Dendritic cell treated with granulocyte-macrophage colony-stimulating factor and Interleukin-4, amounts not matched to agents 40 ng/mL and 50 ng/mL, for 4 days (primary cell): ENCODE measurements around the gene SYT6.

Experiments
- H3K27ac Mint-ChIP-seq: one replicate; pipeline ENCODE4 v1.8.0; 2022; ENCODE audit warnings: mild to moderate bottlenecking, mixed read lengths
- H3K27me3 Mint-ChIP-seq: one replicate; pipeline ENCODE4 v1.8.0; 2022; ENCODE audit warnings: mild to moderate bottlenecking, mixed read lengths
- H3K36me3 Mint-ChIP-seq: one replicate; pipeline ENCODE4 v1.8.0; 2022; ENCODE audit warnings: low read depth, mixed read lengths
- H3K4me1 Mint-ChIP-seq: one replicate; pipeline ENCODE4 v1.8.0; 2022; ENCODE audit warnings: low read depth, mixed read lengths
- H3K4me3 Mint-ChIP-seq: one replicate; pipeline ENCODE4 v1.8.0; 2022; ENCODE audit warnings: mild to moderate bottlenecking, moderate library complexity, mixed read lengths
- H3K9me3 Mint-ChIP-seq: one replicate; pipeline ENCODE4 v1.8.0; 2022; ENCODE audit warnings: mixed read lengths
- intact Hi-C: fragments of 100-400 bp; cut with micrococcal nuclease; formaldehyde crosslinking; loops from one replicate; pipeline ENCODE4 v1.15.0; 2022

Gene SYT6

GRCh38 chr1:114145504-114146151 is 8.0 kb downstream of the SYT6 start:
- Mint-ChIP-seq H3K4me1 (peaks cover 20% of the 10 kb centered on the region), H3K27ac (no peak overlapping the region), H3K4me3 (no peak overlapping the region), H3K36me3 (no peaks in the 10 kb centered on the region), H3K27me3 (peaks cover 11% of the 10 kb centered on the region), H3K9me3 (no peaks in the 10 kb centered on the region)
- intact Hi-C loops, result no loop called here

DNA sequence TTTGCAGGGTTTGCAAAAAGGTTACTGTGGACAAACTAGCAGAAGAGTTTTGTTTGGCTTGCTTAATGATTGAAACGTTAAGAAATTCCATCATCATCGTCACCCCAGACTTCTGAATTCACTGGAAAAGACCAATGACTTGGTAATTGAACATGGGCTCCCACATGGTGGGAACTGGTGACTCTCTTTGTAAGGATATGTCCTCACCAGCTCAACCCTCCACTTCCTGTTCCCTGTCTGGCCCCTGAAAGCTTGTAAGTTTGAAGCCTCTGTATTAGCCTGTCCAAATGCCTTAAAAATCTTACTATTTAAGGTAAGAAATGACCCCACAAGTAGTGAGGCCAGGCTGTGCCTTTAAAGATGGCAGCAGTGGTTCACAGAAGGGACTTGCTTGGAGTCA is 9.7 kb downstream of the SYT6 start:
- Mint-ChIP-seq H3K27me3 (peaks cover 9% of the 10 kb centered on the region), H3K4me1 (peaks cover 4% of the 10 kb centered on the region), H3K27ac (no peak overlapping the region), H3K36me3 (no peaks in the 10 kb centered on the region), H3K9me3 (no peaks in the 10 kb centered on the region), H3K4me3 (no peak overlapping the region)
- intact Hi-C loops, result no loop called here

DNA sequence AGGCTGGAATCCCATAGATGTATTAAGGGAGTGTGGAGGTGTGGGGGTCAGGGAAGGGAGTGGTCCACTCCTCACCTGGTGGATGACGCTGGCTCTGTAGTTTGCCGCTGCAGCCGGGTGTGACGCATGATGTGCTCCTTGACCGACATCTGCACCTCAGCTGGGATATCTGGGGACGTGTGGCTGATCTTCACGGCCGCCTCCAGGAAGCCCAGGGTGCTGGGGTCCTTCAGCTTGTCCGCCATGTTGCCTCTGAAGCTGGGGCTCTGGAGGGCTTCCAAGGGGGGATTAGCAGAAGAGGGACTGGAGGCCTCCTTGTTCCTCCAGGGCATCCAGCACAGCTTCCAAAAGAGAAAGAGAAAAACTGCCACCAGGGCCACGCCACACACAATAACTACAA is 14.1 kb downstream of the SYT6 start:
- H3K9me3 Mint-ChIP-seq, result no peaks in the 10 kb centered on the region
- no peaks in the 10 kb centered on the region for H3K36me3 Mint-ChIP-seq
- peaks cover 9% of the 10 kb centered on the region for H3K4me1 Mint-ChIP-seq
- H3K4me3 Mint-ChIP-seq, result no peak overlapping the region
- intact Hi-C loops, result no loop called here
- H3K27me3 Mint-ChIP-seq, result peaks cover 13% of the 10 kb centered on the region
- no peak overlapping the region for H3K27ac Mint-ChIP-seq

- intact Hi-C loops, result no loop called here
- Mint-ChIP-seq H3K36me3 (no peaks in the 10 kb centered on the region), H3K27me3 (peaks cover 13% of the 10 kb centered on the region), H3K4me3 (no peak overlapping the region), H3K4me1 (peaks cover 16% of the 10 kb centered on the region), H3K9me3 (no peaks in the 10 kb centered on the region), H3K27ac (no peak overlapping the region)
These were observed 16.2 kb downstream of the SYT6 start for GRCh38 chr1:114137497-114137896.

GRCh38 chr1:114135786-114136185 is 17.9 kb downstream of the SYT6 start:
- Mint-ChIP-seq H3K36me3 (no peaks in the 10 kb centered on the region), H3K27ac (no peak overlapping the region), H3K9me3 (no peaks in the 10 kb centered on the region), H3K4me3 (no peak overlapping the region), H3K27me3 (peaks cover 13% of the 10 kb centered on the region), H3K4me1 (peaks cover 33% of the 10 kb centered on the region)
- intact Hi-C loops, result no loop called here

DNA sequence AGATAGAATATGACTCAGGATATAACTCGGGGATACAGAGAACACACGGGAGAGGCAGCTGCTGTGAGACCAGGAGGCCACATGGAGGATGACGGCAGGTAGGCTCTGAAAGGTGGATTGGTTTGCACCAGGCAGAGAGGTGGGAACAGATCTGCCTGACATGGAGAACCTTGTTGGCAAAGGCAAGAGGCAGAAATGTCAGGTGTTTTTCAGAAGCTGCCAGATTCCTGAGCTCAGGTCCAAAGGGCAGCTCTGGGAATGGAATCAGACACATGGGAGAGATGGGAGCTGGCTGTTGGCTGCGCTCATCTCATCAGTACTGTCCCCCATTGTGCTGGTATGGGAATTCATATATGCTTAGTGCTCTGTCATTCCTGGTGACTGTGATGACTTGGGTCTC is 19.2 kb downstream of the SYT6 start:
- Mint-ChIP-seq H3K9me3 (no peaks in the 10 kb centered on the region), H3K4me3 (no peak overlapping the region), H3K4me1 (peaks cover 46% of the 10 kb centered on the region), H3K27me3 (peaks cover 13% of the 10 kb centered on the region), H3K36me3 (no peaks in the 10 kb centered on the region), H3K27ac (no peak overlapping the region)
- intact Hi-C loops, result no loop called here

DNA sequence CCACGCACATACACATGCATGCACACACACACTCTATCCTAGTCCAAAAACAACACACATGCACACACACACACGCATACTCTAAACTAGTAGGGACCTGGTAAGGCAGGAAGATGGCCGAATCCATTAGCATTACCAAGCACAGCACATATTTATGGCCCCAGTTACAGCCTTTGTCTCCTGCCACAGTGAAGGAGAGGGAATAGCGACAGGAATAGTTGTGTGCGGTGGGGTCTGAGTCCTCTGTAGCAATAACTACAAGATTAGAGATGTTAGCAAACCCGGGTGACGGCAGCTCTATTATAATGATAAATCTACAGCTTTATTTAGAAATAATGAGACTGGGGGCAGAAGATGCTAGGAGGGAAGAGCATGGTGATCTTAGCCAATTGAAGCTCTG is 20.5 kb downstream of the SYT6 start:
- Mint-ChIP-seq H3K36me3 (no peaks in the 10 kb centered on the region), H3K9me3 (no peaks in the 10 kb centered on the region)

DNA sequence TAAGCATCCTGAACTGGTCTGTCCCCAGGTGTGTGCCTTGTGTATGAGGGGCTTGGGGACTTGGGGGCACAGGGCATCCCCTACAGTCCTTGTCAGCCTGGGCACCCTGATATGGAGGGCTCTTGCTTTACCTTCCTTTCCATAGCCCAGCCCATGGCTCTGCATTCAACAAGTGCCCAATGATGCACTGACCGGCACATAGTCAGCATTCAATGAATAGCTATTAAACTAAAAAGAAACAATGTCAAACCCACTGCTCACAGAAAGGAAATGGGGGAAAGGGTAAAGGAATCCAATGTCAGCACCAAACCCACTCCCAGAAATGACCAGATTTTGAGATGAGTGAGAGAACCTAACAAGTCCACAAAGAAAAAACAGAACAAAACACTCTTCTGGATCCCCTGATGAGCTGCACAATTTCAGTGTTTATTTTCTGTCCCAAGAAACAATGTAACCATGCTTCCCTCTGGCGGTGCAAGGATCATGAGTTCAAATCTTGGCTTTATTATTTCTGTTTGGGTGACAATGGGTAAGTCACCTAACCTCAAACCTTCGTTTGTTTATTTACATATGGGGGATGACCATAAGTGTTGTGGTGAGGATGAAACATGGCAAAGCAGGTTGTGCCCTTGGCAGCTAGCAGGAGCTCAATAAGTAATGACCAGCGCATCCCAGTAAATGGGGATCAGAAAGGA is 22.0 kb downstream of the SYT6 start:
- intact Hi-C loops, result no loop called here
- Mint-ChIP-seq H3K4me3 (no peak overlapping the region), H3K27ac (peak overlapping the region; percentile 23)

More for the DNA sequence above, 20.5 kb downstream of the SYT6 start:
- H3K4me1 Mint-ChIP-seq, result peaks cover 59% of the 10 kb centered on the region
- intact Hi-C loops, result no loop called here
- H3K27ac Mint-ChIP-seq, result no peak overlapping the region
- H3K4me3 Mint-ChIP-seq, result no peak overlapping the region
- H3K27me3 Mint-ChIP-seq, result peaks cover 12% of the 10 kb centered on the region

GRCh38 chr1:114130846-114131525 is 22.7 kb downstream of the SYT6 start:
- intact Hi-C loops, result no loop called here
- peaks cover 9% of the 10 kb centered on the region for H3K27me3 Mint-ChIP-seq
- H3K4me1 Mint-ChIP-seq, result peaks cover 72% of the 10 kb centered on the region
- no peak overlapping the region for H3K4me3 Mint-ChIP-seq
- no peaks in the 10 kb centered on the region for H3K9me3 Mint-ChIP-seq
- H3K36me3 Mint-ChIP-seq, result no peaks in the 10 kb centered on the region
- H3K27ac Mint-ChIP-seq, result peak overlapping the region; percentile 19

More for the DNA sequence above, 22.0 kb downstream of the SYT6 start:
- H3K4me1 Mint-ChIP-seq, result peaks cover 70% of the 10 kb centered on the region
- no peaks in the 10 kb centered on the region for H3K36me3 Mint-ChIP-seq
- H3K9me3 Mint-ChIP-seq, result no peaks in the 10 kb centered on the region
- peaks cover 10% of the 10 kb centered on the region for H3K27me3 Mint-ChIP-seq

- no peak overlapping the region for H3K27ac Mint-ChIP-seq
- no peaks in the 10 kb centered on the region for H3K36me3 Mint-ChIP-seq
- no peak overlapping the region for H3K4me3 Mint-ChIP-seq
- H3K9me3 Mint-ChIP-seq, result no peaks in the 10 kb centered on the region
- intact Hi-C loops, result no loop called here
- peaks cover 80% of the 10 kb centered on the region for H3K4me1 Mint-ChIP-seq
- peaks cover 3% of the 10 kb centered on the region for H3K27me3 Mint-ChIP-seq
These were observed 23.5 kb downstream of the SYT6 start for GRCh38 chr1:114130213-114130612.

GRCh38 chr1:114128293-114128692 is 25.4 kb downstream of the SYT6 start:
- no peaks in the 10 kb centered on the region for H3K36me3 Mint-ChIP-seq
- H3K4me1 Mint-ChIP-seq, result peaks cover 96% of the 10 kb centered on the region
- H3K9me3 Mint-ChIP-seq, result no peaks in the 10 kb centered on the region
- intact Hi-C loops, result no loop called here
- H3K4me3 Mint-ChIP-seq, result no peak overlapping the region
- H3K27ac Mint-ChIP-seq, result peak overlapping the region; percentile 21
- no peaks in the 10 kb centered on the region for H3K27me3 Mint-ChIP-seq

- Mint-ChIP-seq H3K36me3 (no peaks in the 10 kb centered on the region), H3K27me3 (no peaks in the 10 kb centered on the region), H3K9me3 (no peaks in the 10 kb centered on the region), H3K4me3 (peak overlapping the region; percentile 36), H3K27ac (peak overlapping the region; percentile 83), H3K4me1 (peaks cover 93% of the 10 kb centered on the region)
- intact Hi-C loops, result no loop called here
These were observed 27.2 kb downstream of the SYT6 start for GRCh38 chr1:114126261-114127095.

GRCh38 chr1:114124644-114125043 is 29.0 kb downstream of the SYT6 start:
- peaks cover 75% of the 10 kb centered on the region for H3K4me1 Mint-ChIP-seq
- H3K27me3 Mint-ChIP-seq, result no peaks in the 10 kb centered on the region

More at GRCh38 chr1:114124644-114125043, 29.0 kb downstream of the SYT6 start:
- Mint-ChIP-seq H3K36me3 (no peaks in the 10 kb centered on the region), H3K4me3 (no peak overlapping the region), H3K27ac (no peak overlapping the region), H3K9me3 (no peaks in the 10 kb centered on the region)
- intact Hi-C loops, result no loop called here
